Transverse colon (tissue), 4 donors: ENCODE results near the gene P2RX5. TPM values are rescaled to one million over a fixed set of nuclear protein-coding genes. Genes with fewer than 3 reads are reported as not detected.
A peak's percentile ranks its signal among the peaks of the same experiment; 100 is the strongest.

ENCODE experiments used
- DNase-seq: peaks from one replicate; pipeline ENCODE4 v3.0.0-alpha.2; 2019
- H3K27ac ChIP-seq, 4 donors: fragments of 200-600 bp; sonication (generic); 2 replicates each; pipeline ENCODE4 v1.5.1; 2016 to 2018; ENCODE audit warnings: inconsistent platforms in 4 of 4
- H3K27me3 ChIP-seq: fragments of 200-600 bp; sonication (generic); 2 replicates; pipeline ENCODE4 v1.5.1; 2017; ENCODE audit warnings: inconsistent platforms
- H3K36me3 ChIP-seq, 4 donors: fragments of 200-600 bp; sonication (generic); 2 replicates each; pipeline ENCODE4 v1.5.1; 2017 to 2019; ENCODE audit warnings: inconsistent platforms in 4 of 4
- H3K4me1 ChIP-seq, 4 donors: fragments of 200-600 bp; sonication (generic); 2 replicates each; pipeline ENCODE4 v1.5.1; 2017 to 2020; ENCODE audit warnings: inconsistent platforms in 4 of 4
- H3K4me3 ChIP-seq, 4 donors: fragments of 200-600 bp; sonication (generic); 1 replicate in 1 of 4; 2 replicates in 3 of 4; pipeline versions ENCODE4 v1.5.1 to v1.6.1; 2017 to 2019; ENCODE audit warnings: inconsistent platforms in 4 of 4
- H3K9me3 ChIP-seq, 2 donors: fragments of 200-600 bp; sonication (generic); 2 replicates each; pipeline ENCODE4 v1.5.1; 2017 to 2019; ENCODE audit warnings: inconsistent platforms in 2 of 2
- CTCF ChIP-seq, 5 experiments: fragments of 200-600 bp in 3 of 5; fragments of 450-650 bp in 2 of 5; sonication (generic) in 3 of 5; IDR thresholded peaks; 1 replicate in 2 of 5; 2 replicates in 3 of 5; pipeline ENCODE4 v1.5.1; 2016 to 2017; ENCODE audit warnings: antibody characterized with exemption in 5 of 5, inconsistent platforms in 3 of 5, mild to moderate bottlenecking in 2 of 5, moderate library complexity in 1 of 5
- EP300 ChIP-seq: sonication (generic); formaldehyde crosslinking; IDR thresholded peaks from one replicate; pipeline ENCODE4 v1.6.1; 2017; ENCODE audit warnings: antibody characterized with exemption, low read depth
- POLR2A ChIP-seq: fragments of 450-650 bp; IDR thresholded peaks from one replicate; pipeline ENCODE4 v1.6.1; 2016; ENCODE audit warnings: antibody characterized with exemption, mild to moderate bottlenecking, moderate library complexity
- POLR2AphosphoS5 ChIP-seq, 3 donors: sonication (generic); formaldehyde crosslinking; IDR thresholded peaks; one replicate each; pipeline ENCODE4 v1.6.1; 2016; ENCODE audit warnings: antibody characterized with exemption in 3 of 3
- WGBS, 2 donors: methylation state at CpG; one replicate each; pipeline ENCODE4 v1.1.5; 2018; ENCODE audit warnings: low coverage in 1 of 2; 5-methylcytosine and 5-hydroxymethylcytosine counted together
- in situ Hi-C, 4 donors: fragments of 200-750 bp; cut with MboI; loops; one replicate each; pipeline versions ENCODE4 v1.15.0 to v1.15.1; 2017; ENCODE audit warnings: low sequenced_read_pairs in 3 of 4, low pct_ligation_motif_present in 1 of 4, low pct_unique_long_range_greater_than_20kb in 1 of 4
- intact Hi-C: fragments of 100-400 bp; cut with DNase I; formaldehyde crosslinking; loops from one replicate; pipeline ENCODE4 v1.15.1; 2023; ENCODE audit warnings: low total_unique reads
- total RNA-seq, 4 donors: library from RNA; depleted of rRNA; stranded (reverse); fragments of >200 nt; gene quantifications; one replicate each; pipeline ENCODE4 v1.1.0, GENCODE V29; 2016

Gene P2RX5
- total RNA-seq, 4 donors from 2014 or later, result 0.68 to 11.4 (median 2.1) TPM

GRCh38 chr17:3667366-3668278 lies 28.3 kb downstream of the P2RX5 start:
- peaks cover 16 to 32% (median 25%) of the 10 kb centered on the region in 4 donors for H3K4me1 ChIP-seq
- H3K4me3 ChIP-seq, result peak overlapping the region; percentile 80 to 98 (median 84)
- WGBS, 2 donors, result 11 to 15% methylated on average over 5 to 23 of the region's 39 CpGs
- H3K9me3 ChIP-seq, result no peaks in the 10 kb centered on the region
- peaks cover 0 to 17% (median 7%) of the 10 kb centered on the region in 4 donors for H3K36me3 ChIP-seq
- in situ Hi-C loops (no loop called here), intact Hi-C loops (no loop called here)
- H3K27me3 ChIP-seq, result no peaks in the 10 kb centered on the region
- TF ChIP-seq CTCF (IDR thresholded peaks at IDR 0.05), result peak in 2 of 5 experiments; percentile 10 to 11
- peak; percentile 78 for TF ChIP-seq POLR2A
- no peak for TF ChIP-seq EP300
- peak; percentile 44 to 79 (median 75) for TF ChIP-seq POLR2AphosphoS5 (IDR thresholded peaks at IDR 0.05)
- peak overlapping the region; percentile 93 to 99 (median 98) for H3K27ac ChIP-seq
- DNase-seq, result peak; percentile 90

GRCh38 chr17:3666516-3666915 lies 29.4 kb downstream of the P2RX5 start:
- H3K27me3 ChIP-seq, result no peaks in the 10 kb centered on the region
- no peak for TF ChIP-seq CTCF (IDR thresholded peaks at IDR 0.05)
- no peak for TF ChIP-seq POLR2AphosphoS5 (IDR thresholded peaks at IDR 0.05)
- no peak for TF ChIP-seq POLR2A
- TF ChIP-seq EP300, result no peak
- H3K27ac ChIP-seq, result peak overlapping the region; percentile 93 to 99 (median 98)
- intact Hi-C loops, result no loop called here
- no peak for DNase-seq
- peaks cover 0 to 17% (median 3%) of the 10 kb centered on the region in 4 donors for H3K36me3 ChIP-seq
- H3K9me3 ChIP-seq, result no peaks in the 10 kb centered on the region
- H3K4me3 ChIP-seq, result peak overlapping the region in 1 of 4 donors; percentile 98
- H3K4me1 ChIP-seq, result peaks cover 16 to 32% (median 25%) of the 10 kb centered on the region in 4 donors
- WGBS, 2 donors, result 86% methylated on average over 5 of the region's 6 CpGs; no CpG with 5 or more reads in 1 of the 2 donors
- in situ Hi-C loops, result no loop called here

GRCh38 chr17:3665834-3666233 lies 30.1 kb downstream of the P2RX5 start:
- no peak for DNase-seq
- Histone ChIP-seq H3K36me3 (peaks cover 0 to 17% (median 3%) of the 10 kb centered on the region in 4 donors), H3K4me3 (no peak overlapping the region), H3K27ac (peak overlapping the region in 1 of 4 donors; percentile 10), H3K9me3 (no peaks in the 10 kb centered on the region), H3K27me3 (no peaks in the 10 kb centered on the region), H3K4me1 (peaks cover 16 to 32% (median 25%) of the 10 kb centered on the region in 4 donors)
- WGBS, 2 donors, result 75% methylated on average over 5 of the region's 5 CpGs; no CpG with 5 or more reads in 1 of the 2 donors
- TF ChIP-seq CTCF (IDR thresholded peaks at IDR 0.05), result no peak
- no peak for TF ChIP-seq POLR2A
- TF ChIP-seq POLR2AphosphoS5 (IDR thresholded peaks at IDR 0.05), result no peak
- TF ChIP-seq EP300, result no peak
- intact Hi-C loops, result no loop called here
- in situ Hi-C loops, result no loop called here
